ENCODE results near the gene SP140L. TPM values are rescaled to one million over a fixed set of nuclear protein-coding genes. Genes with fewer than 3 reads are reported as not detected.
"Not testable (repeated sequence)": the region's sequence is repeated elsewhere in the genome, so short reads cannot be mapped to it uniquely, and the experiment has no call there.

Gene SP140L
- total and polyA plus RNA-seq, 8 donors = 3.1 to 10.9 (median 5.0) TPM

DNA sequence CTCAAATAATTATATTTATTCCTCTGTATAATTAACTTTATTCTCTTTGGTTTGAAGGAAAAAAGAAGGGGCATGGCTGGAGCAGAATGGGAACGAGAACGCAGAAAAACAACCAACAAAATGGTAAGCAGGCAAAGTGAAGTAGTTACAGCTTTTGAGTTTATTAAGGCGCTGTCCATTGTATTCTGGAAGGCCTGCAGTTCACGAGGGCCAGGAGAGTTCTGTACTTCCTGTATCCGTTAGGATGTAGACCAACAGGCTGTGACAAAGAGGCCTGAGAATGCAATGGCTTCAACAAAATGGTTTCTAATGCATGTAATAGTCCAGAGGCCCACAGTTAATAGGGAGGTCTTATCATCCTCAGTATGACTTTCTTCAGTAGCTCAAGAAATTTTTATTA, 56.5 kb downstream of the SP140L start:
- WGBS, 2 donors = 88 to 89% methylated on average over 5 of the region's 5 CpGs
- Histone ChIP-seq H3K4me3 (no peak overlapping the region), H3K4me1 (no peaks in the 10 kb centered on the region), H3K9me3 (no peaks in the 10 kb centered on the region), H3K36me3 (no peaks in the 10 kb centered on the region), H3K27me3 (no peaks in the 10 kb centered on the region), H3K27ac (no peak overlapping the region)
- ATAC-seq (no peak), DNase-seq (no peak), FAIRE-seq (no peak)
- intact Hi-C loops (cut with DNase I) = no loop called here
- TF ChIP-seq, protein P1, sequence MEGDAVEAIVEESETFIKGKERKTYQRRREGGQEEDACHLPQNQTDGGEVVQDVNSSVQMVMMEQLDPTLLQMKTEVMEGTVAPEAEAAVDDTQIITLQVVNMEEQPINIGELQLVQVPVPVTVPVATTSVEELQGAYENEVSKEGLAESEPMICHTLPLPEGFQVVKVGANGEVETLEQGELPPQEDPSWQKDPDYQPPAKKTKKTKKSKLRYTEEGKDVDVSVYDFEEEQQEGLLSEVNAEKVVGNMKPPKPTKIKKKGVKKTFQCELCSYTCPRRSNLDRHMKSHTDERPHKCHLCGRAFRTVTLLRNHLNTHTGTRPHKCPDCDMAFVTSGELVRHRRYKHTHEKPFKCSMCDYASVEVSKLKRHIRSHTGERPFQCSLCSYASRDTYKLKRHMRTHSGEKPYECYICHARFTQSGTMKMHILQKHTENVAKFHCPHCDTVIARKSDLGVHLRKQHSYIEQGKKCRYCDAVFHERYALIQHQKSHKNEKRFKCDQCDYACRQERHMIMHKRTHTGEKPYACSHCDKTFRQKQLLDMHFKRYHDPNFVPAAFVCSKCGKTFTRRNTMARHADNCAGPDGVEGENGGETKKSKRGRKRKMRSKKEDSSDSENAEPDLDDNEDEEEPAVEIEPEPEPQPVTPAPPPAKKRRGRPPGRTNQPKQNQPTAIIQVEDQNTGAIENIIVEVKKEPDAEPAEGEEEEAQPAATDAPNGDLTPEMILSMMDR (IDR thresholded peaks at IDR 0.05) = no peak

DNA sequence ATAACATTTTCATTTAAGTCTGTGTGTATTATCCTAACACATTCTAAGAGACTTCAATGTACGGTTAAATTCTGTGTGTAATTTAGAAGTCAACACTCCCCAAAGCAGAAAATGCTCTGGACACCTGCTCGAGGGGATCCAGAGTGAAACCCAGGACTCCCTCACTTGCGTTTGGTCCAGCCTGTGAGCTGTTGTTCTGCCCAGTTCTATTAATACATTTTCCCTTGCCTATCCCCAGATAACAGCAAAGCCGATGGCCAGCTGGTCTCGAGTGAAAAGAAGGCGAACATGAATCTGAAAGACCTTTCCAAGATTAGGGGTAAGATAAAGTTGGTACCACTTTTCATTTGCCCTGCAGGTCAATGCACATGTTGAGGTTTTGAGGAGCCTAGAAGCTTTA, 58.0 kb downstream of the SP140L start:
- WGBS, 2 donors = 82 to 92% methylated on average over 6 of the region's 6 CpGs
- FAIRE-seq (no peak), DNase-seq (no peak), ATAC-seq (no peak)
- Histone ChIP-seq H3K36me3 (peaks cover 0 to 3% (median 0%) of the 10 kb centered on the region in 3 donors), H3K4me1 (no peaks in the 10 kb centered on the region), H3K27ac (no peak overlapping the region), H3K27me3 (no peaks in the 10 kb centered on the region), H3K4me3 (no peak overlapping the region), H3K9me3 (no peaks in the 10 kb centered on the region)
- intact Hi-C loops (cut with DNase I) = no loop called here
- TF ChIP-seq, protein P1 (IDR thresholded peaks at IDR 0.05) = no peak

DNA sequence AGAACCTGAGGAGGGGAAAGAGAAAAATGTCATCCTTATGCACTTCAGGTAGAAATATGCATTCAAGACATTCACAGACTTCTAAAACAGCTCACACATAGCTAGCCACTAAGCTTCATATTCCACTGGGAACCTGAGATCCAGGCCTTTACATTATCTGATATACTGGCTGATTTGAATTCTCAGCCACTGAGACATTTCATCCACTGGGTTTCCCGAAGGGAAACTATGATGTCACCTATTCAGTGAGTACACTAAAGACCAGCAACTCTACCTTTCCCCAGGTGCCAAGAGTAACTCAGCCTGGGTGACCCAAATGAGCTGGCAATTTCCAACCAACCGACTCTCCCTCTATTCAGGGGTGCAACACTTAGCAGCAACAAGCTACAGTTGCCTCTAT, 67.3 kb downstream of the SP140L start:
- intact Hi-C loops (cut with DNase I) = no loop called here
- Histone ChIP-seq H3K36me3 (peaks cover 0 to 5% (median 0%) of the 10 kb centered on the region in 3 donors), H3K27me3 (no peaks in the 10 kb centered on the region), H3K4me3 (no peak overlapping the region), H3K27ac (no peak overlapping the region), H3K9me3 (no peaks in the 10 kb centered on the region), H3K4me1 (no peaks in the 10 kb centered on the region)
- WGBS, 2 donors = 78 to 79% methylated on average over 2 of the region's 2 CpGs
- FAIRE-seq = no peak
- no peak for ATAC-seq
- TF ChIP-seq, protein P1 (IDR thresholded peaks at IDR 0.05) = no peak
- no peak for DNase-seq

DNA sequence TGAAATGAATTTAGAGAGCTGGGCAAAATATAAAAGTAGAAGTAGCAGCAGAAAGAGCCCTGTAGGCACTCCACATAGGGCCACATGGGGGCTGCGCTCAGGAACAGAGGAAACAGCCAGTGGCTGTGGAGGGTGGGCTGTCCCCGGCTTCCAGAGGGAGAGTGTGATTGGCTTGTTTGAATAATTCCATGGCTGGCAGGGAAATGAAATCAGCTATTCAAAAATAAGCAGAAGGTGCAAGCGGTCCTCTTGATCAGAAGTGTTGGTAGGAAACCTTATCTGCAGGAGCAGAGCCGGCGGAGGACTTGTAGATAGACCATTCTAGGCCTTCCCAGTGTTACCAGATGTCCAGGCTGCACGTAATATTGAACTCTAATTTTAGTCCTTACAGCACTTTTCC, 71.7 kb downstream of the SP140L start:
- H3K4me1 ChIP-seq; H3K27me3 ChIP-seq; FAIRE-seq; intact Hi-C loops (cut with DNase I); H3K27ac ChIP-seq; DNase-seq; H3K4me3 ChIP-seq; H3K36me3 ChIP-seq; H3K9me3 ChIP-seq; ATAC-seq: not testable (repeated sequence)
- WGBS, 2 donors = 90 to 92% methylated on average over 6 of the region's 6 CpGs

DNA sequence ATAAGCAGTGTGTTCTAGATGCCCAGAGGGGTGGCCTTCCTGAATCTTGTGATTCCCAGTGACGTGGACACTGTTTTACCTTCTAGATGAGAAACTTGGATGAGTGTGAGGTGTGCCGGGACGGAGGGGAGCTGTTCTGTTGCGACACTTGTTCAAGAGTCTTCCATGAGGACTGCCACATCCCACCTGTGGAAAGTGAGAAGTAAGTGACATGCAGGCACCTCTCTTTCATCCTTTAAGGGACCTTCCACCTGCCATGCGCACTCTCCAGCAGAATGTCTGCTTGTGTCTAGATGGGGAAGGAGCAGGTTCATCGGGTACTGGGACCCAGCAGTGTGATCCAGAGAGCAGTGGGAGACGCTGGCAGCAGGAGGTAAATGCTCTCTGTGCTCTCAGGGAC, 73.0 kb downstream of the SP140L start:
- no peaks in the 10 kb centered on the region for H3K27me3 ChIP-seq
- WGBS, 2 donors = 87 to 93% methylated on average over 7 of the region's 7 CpGs
- ATAC-seq (no peak), DNase-seq (no peak), FAIRE-seq (no peak)
- intact Hi-C loops (cut with DNase I) = no loop called here
- H3K4me1 ChIP-seq = no peaks in the 10 kb centered on the region
- TF ChIP-seq, protein P1 (IDR thresholded peaks at IDR 0.05) = no peak
- H3K27ac ChIP-seq = no peak overlapping the region
- no peak overlapping the region for H3K4me3 ChIP-seq
- H3K9me3 ChIP-seq = no peaks in the 10 kb centered on the region
- no peaks in the 10 kb centered on the region for H3K36me3 ChIP-seq

DNA sequence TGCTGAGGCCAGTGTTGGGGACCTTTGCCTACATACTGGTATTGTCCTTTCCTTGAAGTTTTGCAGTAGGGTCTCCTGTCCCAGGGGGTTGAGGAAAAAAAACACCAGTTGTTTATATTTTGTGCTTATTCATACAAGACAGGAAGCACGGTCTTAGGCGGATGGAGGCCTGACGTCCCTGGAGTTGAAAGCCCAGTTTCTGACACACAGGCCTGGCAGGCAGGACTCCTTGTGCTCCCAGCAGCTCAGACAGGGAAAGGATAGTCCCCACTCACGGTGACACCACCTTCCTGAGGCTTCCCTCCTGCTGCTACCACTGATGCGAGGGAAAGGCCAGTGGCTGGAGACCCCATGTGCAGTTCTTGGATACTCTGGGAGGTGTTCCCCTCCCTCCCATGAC, 73.5 kb downstream of the SP140L start:
- intact Hi-C loops (cut with DNase I) = no loop called here
- Histone ChIP-seq H3K4me1 (no peaks in the 10 kb centered on the region), H3K9me3 (no peaks in the 10 kb centered on the region), H3K27me3 (no peaks in the 10 kb centered on the region), H3K36me3 (no peaks in the 10 kb centered on the region), H3K4me3 (no peak overlapping the region), H3K27ac (no peak overlapping the region)
- no peak for DNase-seq
- no peak for FAIRE-seq
- TF ChIP-seq, protein P1 (IDR thresholded peaks at IDR 0.05) = no peak
- no peak for ATAC-seq
- 84 to 87% methylated on average over 5 of the region's 5 CpGs for WGBS, 2 donors

DNA sequence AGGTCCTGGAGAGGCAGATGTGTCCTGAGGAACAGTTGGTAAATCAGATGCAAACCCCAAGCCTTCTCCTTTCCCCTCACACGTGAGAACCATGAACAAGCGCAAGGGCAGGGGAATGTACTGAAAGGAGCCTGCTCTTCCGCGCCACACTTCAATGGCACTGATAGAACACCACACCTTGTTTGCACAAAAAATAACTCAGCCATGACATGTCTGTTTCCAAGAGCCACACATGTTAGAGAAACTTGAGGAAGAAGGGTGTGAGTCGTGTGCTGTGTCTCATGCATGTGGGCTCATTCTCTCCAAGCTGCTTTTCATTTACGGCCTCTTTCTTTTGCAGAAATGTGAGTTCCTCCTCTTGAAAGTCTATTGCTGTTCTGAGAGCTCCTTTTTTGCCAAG, 74.0 kb downstream of the SP140L start:
- H3K4me3 ChIP-seq; H3K4me1 ChIP-seq; FAIRE-seq; H3K36me3 ChIP-seq; H3K9me3 ChIP-seq; intact Hi-C loops (cut with DNase I); H3K27ac ChIP-seq; ATAC-seq; DNase-seq; H3K27me3 ChIP-seq: not testable (repeated sequence)
- WGBS, 2 donors = 87 to 96% methylated on average over 2 of the region's 6 CpGs
